ENCODE data around the gene FAM168B. TPM values are rescaled to one million over a fixed set of nuclear protein-coding genes. Genes with fewer than 3 reads are reported as not detected.
"Not testable (repeated sequence)": the region's sequence is repeated elsewhere in the genome, so short reads cannot be mapped to it uniquely, and the experiment has no call there.

The FAM168B gene
- total RNA-seq, 1 donor: 68.5 TPM

DNA sequence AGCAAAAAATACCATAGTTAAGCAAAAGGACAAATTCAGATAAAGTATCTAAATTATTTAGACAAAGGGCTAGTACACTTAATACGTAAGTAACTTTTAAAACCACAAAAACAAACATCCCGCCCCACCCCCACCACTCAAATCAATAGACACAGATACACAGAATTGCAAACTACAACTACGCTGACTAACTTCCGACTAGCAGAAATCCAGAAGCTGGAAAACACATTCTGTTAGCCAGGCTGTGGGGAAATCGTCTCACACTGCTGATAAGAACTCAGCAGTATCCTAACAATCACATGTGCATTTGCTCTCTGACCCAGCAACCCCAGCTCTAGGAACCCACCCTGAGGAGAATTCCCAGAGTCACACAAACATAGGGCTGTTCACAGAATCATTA is 16.6 kb downstream of the FAM168B start:
- H3K4me1 ChIP-seq (ENCODE audit: insufficient read depth, low read length): no peaks in the 10 kb centered on the region
- no peaks in the 10 kb centered on the region for H3K9me3 ChIP-seq (ENCODE audit: low read depth, low read length)
- H3K27me3 ChIP-seq (ENCODE audit: insufficient read depth, low read length): no peaks in the 10 kb centered on the region
- H3K4me3 ChIP-seq (ENCODE audit: low read length): no peak overlapping the region

DNA sequence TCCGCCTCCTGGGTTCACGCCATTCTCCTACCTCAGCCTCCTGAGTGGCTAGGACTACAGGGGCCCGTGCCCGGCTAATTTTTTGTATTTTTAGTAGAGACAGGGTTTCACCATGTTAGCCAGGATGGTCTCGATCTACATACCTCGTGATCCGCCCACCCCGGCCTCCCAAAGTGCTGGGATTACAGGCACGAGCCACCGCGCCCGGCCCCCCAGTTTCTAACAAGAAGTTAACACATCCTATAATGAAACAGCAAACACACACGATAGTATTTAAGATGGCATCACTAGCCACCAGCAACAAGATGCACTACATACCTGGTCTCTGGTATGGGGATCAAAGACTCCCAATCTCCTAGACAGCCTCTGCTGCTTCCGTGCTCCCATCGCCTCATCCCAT is 17.7 kb downstream of the FAM168B start:
- not testable (repeated sequence) for H3K4me3 ChIP-seq (ENCODE audit: low read length); H3K4me1 ChIP-seq (ENCODE audit: insufficient read depth, low read length); H3K9me3 ChIP-seq (ENCODE audit: low read depth, low read length); H3K27me3 ChIP-seq (ENCODE audit: insufficient read depth, low read length)

DNA sequence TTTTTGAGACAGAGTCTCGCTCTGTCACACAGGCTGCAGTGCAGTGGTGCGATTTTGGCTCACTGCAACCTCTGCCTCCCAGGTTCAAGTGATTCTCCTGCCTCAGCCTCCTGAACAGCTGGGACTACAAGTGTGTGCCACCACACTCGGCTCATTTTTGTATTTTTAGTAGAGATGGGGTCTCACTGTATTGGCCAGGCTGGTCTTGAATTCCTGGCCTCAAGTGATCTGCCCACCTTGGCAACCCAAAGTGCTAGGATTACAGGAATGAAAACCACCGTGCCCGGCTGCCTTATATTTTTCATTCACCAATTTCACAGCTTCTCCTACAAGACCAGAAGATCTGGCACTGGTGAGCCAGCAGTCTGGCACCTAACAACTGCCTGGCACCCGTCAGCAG is 25.1 kb downstream of the FAM168B start:
- H3K27me3 ChIP-seq (ENCODE audit: insufficient read depth, low read length); H3K4me1 ChIP-seq (ENCODE audit: insufficient read depth, low read length); H3K4me3 ChIP-seq (ENCODE audit: low read length); H3K9me3 ChIP-seq (ENCODE audit: low read depth, low read length): not testable (repeated sequence)

DNA sequence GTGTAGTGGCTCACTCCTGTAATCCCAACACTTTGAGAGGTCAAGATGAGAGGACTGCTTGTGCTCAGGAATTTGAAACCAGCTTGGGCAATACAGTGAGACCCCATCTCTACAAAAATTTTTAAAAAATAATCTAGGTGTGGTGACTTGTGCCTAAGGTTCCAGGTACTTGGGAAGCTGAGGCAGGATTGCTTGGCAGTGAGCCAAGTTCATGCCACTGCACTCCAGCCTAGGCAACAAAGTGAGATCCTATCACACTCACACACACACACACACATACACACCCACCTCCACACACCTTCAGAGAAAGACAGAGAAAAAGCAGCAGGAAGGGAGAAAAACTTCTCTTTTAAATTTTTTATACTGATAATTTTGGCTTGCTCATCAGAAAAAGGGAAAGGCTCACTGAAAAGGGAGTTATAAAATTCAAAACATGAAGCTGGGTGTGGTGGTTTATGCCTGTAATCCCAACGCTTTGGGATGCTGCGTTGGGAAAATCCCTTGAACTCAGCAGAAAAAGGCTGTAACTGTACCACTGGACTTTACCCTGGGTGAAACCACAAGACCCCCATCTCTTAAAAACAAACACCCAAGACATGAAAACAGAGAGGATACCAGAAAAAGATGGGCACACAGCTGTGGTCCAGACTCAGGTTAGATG is 25.7 kb downstream of the FAM168B start:
- no peak overlapping the region for H3K4me3 ChIP-seq (ENCODE audit: low read length)
- no peaks in the 10 kb centered on the region for H3K4me1 ChIP-seq (ENCODE audit: insufficient read depth, low read length)
- no peaks in the 10 kb centered on the region for H3K9me3 ChIP-seq (ENCODE audit: low read depth, low read length)
- no peaks in the 10 kb centered on the region for H3K27me3 ChIP-seq (ENCODE audit: insufficient read depth, low read length)

DNA sequence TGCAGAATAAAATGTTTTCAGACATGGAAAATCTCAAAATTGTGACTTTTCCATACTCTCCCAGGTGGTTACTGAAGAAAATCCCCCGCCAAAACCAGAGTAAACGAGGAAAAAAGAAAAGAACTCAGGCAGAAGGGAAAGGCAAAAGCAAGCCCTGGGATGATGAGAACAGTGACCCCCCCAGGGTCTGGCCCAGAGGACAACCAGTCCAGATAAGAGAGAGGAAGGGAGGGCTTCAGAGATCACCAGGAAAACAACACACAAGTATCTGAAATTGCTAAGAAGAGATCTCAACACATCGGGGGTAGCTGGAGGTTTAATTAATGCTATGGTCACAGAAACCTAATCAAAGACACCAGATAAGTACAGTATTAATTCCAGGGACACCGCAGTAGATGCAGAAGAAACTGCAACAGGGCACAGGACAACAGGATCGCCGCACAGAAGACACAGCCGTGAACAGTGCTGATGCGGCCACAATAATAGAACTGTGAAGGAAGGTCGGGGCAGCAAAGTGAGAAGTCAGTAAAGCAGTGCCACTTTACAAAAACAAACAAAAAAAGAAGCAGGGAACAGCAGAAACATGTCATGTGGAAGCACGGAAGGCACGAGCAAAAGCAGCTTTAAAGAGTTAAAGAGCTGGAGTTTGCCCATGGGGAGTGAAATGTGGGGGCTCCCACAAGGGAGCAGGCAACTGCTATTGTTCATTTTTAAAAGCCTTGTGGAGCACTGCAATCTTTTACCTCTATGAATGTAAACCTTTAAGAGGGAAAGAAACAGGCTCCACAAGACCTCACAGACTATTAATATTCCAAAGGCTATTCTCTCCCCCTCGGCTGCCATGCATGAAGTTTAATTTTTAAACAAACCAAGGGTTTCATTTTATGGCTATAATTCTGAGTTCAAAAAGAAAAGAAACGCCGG is 28.4 kb downstream of the FAM168B start:
- H3K9me3 ChIP-seq (ENCODE audit: low read depth, low read length): no peaks in the 10 kb centered on the region
- no peaks in the 10 kb centered on the region for H3K27me3 ChIP-seq (ENCODE audit: insufficient read depth, low read length)
- H3K4me1 ChIP-seq (ENCODE audit: insufficient read depth, low read length): no peaks in the 10 kb centered on the region
- H3K4me3 ChIP-seq (ENCODE audit: low read length): no peak overlapping the region

DNA sequence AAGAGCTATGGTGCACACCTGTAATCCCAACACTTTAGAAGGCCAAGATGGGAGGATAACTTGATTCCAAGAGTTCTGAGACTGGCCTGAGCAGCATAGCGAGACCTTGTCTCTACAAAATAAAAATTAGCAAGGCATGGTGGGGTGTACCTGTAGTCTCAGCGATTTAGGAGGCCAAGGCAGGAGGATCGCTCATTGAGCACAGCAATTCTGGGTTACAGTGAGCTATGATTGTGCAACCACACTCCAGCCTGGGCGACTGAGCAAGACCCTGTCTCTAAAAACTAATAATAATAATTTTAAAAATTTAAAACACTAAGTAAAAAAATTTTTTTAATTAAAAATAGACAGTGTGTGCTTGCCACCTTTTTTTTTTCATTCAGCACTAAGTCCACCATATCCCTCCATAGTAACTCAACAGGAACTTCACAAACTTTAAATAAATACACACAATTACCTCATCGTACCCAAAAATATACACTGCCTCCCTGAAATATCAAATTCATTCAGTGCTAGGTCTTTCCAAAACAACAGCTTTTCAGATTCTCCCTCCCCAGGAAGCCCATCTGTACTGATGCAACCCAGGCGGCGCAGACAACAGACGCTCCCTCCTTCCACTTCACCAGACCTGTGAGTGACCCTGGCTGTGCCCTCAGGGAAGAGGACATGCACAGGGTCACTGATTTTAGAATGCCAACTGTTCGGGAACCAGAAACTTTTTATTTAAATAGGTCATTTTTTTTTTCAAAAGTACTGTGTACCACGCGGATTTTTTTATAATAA is 29.6 kb downstream of the FAM168B start:
- Histone ChIP-seq H3K9me3 (ENCODE audit: low read depth, low read length) (no peaks in the 10 kb centered on the region), H3K4me1 (ENCODE audit: insufficient read depth, low read length) (no peaks in the 10 kb centered on the region), H3K27me3 (ENCODE audit: insufficient read depth, low read length) (no peaks in the 10 kb centered on the region), H3K4me3 (ENCODE audit: low read length) (no peak overlapping the region)

DNA sequence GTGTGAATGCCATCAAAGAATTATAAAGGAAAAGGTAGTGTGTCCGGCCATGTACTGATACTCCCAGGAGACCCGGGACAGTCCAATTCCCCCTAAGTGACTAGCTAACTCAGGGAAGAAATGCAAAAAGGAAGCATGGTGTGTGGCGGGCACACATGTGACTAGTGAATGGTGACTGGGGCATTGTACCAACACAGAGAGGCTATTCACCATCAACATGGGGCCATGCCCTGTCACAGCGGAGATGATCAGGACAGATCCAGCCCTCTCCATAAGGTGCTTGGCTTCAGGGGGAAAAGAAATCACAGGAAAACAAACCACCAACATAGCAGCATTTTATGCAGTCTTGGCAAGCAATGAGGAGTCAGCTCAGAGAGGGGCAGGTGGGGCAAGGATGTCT is 34.3 kb downstream of the FAM168B start:
- Histone ChIP-seq H3K27me3 (ENCODE audit: insufficient read depth, low read length) (no peaks in the 10 kb centered on the region), H3K4me3 (ENCODE audit: low read length) (no peak overlapping the region), H3K4me1 (ENCODE audit: insufficient read depth, low read length) (no peaks in the 10 kb centered on the region), H3K9me3 (ENCODE audit: low read depth, low read length) (no peaks in the 10 kb centered on the region)

DNA sequence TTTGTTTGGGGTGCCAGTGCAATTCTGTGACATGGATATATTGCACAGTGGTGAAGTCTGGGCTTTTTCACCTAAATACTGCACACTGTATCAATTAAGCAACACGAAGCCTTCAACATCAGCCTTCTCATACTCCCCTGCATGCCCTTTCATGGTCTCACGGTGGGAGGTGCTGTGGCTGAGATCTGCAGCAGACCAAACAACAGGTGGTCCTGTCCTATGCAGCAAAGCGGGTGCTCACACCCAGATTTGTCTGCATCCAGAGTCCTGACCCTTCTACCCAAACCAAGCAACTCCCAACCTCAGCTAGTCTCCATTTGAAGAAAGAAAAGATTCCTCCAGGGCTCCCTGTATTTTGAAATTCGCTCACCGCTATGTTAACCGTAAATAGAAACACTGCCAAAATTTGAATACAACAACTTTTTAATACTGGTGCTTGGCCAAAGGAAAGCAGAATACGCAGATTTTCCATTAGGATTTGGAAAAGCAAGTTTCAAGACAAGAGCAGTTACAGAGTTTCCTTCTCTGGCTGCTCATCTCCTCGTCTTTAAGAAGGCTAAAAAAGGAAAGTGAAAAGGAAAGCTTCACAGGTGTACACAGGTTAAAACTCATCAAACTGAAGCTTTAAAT is 34.9 kb downstream of the FAM168B start:
- H3K9me3 ChIP-seq (ENCODE audit: low read depth, low read length): no peaks in the 10 kb centered on the region
- H3K4me3 ChIP-seq (ENCODE audit: low read length): no peak overlapping the region
- H3K27me3 ChIP-seq (ENCODE audit: insufficient read depth, low read length): no peaks in the 10 kb centered on the region
- no peaks in the 10 kb centered on the region for H3K4me1 ChIP-seq (ENCODE audit: insufficient read depth, low read length)

DNA sequence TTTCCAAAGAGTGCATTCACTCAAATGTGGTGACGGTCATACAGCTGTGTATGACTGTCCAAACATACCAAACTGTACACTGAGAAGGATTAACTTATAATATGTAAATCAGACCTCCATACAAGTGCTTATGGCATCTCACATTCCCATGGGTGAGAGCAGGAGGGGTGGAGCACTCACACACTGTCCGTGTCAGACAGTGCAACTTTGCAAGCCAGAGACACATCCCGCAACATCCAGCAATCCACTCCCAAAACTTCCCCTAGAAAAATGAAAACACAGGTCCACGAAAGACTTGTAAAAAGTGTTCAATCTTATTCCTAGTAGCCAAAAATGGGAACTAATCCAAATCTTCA is 36.4 kb downstream of the FAM168B start:
- Histone ChIP-seq H3K9me3 (ENCODE audit: low read depth, low read length) (no peaks in the 10 kb centered on the region), H3K4me3 (ENCODE audit: low read length) (no peak overlapping the region), H3K27me3 (ENCODE audit: insufficient read depth, low read length) (no peaks in the 10 kb centered on the region), H3K4me1 (ENCODE audit: insufficient read depth, low read length) (no peaks in the 10 kb centered on the region)

DNA sequence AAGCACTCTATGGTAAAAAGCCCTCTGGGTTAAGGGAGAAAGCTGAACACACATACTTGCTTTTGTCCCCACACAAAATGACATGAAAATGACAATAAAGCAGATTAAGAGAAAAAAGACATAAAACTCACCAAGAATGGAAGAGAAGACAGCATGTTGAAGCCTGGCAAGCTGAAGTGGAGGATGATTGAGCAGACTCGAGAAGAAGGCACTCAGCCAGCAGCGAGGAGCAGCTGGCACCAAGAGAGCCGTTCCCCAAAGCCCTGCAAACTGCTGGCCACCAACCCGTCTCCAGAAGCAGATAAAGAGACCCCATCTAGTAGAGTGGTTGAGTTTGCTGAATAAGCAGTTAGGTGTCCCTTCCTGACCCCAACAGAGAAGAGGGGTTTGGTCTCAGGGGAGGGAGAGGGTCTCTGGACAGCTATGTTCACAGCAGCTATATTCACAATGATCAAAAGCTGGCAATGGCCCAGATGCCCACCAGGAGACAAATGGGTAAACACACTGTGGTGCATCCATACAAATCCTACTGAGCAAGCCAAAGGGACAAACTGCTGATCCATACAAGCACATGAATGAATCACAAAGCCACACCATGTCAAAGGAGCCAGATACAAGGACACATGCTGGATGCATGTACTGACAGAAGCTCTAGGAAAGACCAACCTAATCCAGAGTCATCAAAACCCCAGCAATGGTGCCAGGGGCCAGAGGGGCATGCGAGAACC is 36.9 kb downstream of the FAM168B start:
- no peaks in the 10 kb centered on the region for H3K27me3 ChIP-seq (ENCODE audit: insufficient read depth, low read length)
- H3K4me3 ChIP-seq (ENCODE audit: low read length): no peak overlapping the region
- H3K9me3 ChIP-seq (ENCODE audit: low read depth, low read length): no peaks in the 10 kb centered on the region
- H3K4me1 ChIP-seq (ENCODE audit: insufficient read depth, low read length): no peaks in the 10 kb centered on the region

DNA sequence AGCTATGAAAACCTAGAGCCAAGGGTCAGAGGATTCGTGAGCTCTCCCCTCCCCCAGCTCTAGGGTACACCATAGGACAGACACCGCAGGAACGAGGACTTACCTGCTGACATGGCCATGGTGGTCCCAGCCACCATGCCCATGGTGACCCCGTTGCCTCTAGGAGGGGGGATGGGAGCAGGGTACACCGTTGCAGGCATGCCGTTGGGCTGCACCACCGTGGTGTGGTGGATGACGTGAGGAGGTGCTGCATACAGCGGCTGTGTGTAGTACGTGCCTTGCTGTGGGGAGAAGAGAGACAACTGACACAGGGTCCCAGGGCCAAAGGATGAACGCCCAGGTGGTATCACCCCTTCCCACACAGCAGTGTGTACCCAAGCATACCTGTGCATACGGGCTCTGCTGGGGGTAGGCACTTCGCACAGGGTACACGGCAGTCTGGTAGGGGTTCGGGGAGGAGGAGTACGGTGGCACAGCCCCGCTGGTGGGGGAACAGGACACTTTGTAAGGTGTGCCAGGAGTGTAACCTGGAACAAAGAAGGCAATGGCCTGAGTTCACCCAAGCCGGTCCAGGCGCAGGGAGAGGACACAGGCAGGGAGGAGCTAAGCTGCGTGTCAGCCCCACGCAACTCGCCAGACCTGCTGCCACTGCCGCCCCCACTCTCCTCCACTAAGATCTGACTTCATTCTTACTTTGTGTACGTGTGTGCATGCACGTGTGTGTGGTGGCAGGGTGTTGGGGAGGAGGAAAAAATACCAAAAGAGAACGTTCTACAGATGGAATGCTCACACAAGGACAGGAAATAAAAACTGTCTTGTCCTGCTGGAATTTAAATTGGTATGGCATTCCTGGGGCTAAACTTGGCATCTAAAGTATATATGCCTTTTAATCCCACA is 37.8 kb downstream of the FAM168B start:
- H3K4me3 ChIP-seq (ENCODE audit: low read length): no peak overlapping the region
- no peaks in the 10 kb centered on the region for H3K9me3 ChIP-seq (ENCODE audit: low read depth, low read length)
- H3K4me1 ChIP-seq (ENCODE audit: insufficient read depth, low read length): no peaks in the 10 kb centered on the region
- no peaks in the 10 kb centered on the region for H3K27me3 ChIP-seq (ENCODE audit: insufficient read depth, low read length)

DNA sequence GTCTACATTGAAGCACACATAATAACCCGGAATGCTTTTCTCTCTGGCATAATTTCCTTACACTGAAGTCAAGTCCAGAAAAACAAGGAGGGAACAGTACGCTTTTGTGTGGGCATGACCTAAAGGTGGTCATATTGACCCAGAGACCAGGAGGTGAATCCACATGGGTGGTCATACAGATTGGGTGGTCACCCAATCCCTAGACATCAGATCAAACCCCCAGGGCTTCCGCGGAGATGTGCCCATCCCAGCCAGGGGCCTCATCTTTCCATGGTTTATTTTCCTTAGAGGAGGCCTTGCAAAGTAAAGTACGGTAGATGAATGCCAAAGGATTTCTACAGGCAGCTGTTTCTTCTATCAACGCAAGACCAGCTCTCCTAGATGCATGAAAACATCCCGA is 38.8 kb downstream of the FAM168B start:
- Histone ChIP-seq H3K4me1 (ENCODE audit: insufficient read depth, low read length) (no peaks in the 10 kb centered on the region), H3K27me3 (ENCODE audit: insufficient read depth, low read length) (no peaks in the 10 kb centered on the region), H3K4me3 (ENCODE audit: low read length) (no peak overlapping the region), H3K9me3 (ENCODE audit: low read depth, low read length) (no peaks in the 10 kb centered on the region)

DNA sequence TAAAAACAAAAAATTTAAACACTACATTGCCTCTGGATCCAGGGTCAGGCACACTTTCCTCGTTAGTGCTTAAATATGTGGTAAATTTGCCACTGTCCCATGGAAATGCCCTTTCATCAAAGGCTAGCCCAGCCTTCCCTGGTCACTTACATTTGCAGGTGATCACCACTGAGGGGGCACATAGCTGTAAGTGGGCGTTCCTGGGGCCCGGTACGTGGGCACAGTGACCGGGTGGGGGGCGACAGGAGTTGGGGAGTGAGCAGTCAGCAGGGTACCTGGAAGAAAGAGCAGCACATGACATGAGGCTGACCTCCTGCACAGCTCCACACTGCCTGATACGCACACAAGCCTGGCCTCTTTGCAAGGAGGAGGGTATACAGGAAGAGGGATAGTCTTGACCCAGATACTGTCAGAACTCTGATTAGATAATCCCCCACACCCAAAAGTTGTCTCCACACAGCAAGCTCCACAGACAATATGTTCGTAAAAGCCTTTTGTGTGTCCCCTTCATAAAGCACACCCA is 40.5 kb downstream of the FAM168B start:
- no peak overlapping the region for H3K4me3 ChIP-seq (ENCODE audit: low read length)

More for the DNA sequence above, 40.5 kb downstream of the FAM168B start:
- Histone ChIP-seq H3K27me3 (ENCODE audit: insufficient read depth, low read length) (no peaks in the 10 kb centered on the region), H3K9me3 (ENCODE audit: low read depth, low read length) (no peaks in the 10 kb centered on the region), H3K4me1 (ENCODE audit: insufficient read depth, low read length) (no peaks in the 10 kb centered on the region)
